ENCODE measurements around the gene ZFP36L2. TPM values are rescaled to one million over a fixed set of nuclear protein-coding genes. Genes with fewer than 3 reads are reported as not detected.

Gene ZFP36L2
- total RNA-seq, 4 donors from 2014 or later, result 50.9 to 83.2 (median 73.4) TPM

DNA sequence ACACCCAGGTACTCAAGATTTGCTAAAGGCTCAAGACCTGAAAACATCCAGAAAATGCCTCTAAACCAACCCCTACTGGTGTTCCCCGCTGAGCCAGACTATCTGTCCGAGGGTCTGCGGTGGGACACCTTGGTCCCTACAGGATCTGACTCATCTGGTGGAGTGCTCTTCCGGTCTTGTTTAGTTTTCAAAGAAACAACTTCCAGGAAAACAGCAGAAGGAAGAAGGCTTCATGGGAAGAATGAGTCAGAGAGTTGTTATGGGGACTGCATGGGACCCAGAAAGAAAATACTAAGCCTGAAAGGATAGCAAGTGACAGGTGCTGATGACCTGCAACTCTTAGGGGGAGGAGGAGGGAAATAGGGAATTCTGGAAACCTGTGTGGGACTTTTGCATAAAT lies 41.3 kb downstream of the ZFP36L2 start:
- H3K27ac ChIP-seq, result no peak overlapping the region
- no peak for TF ChIP-seq EP300 (IDR thresholded peaks at IDR 0.05)
- TF ChIP-seq, protein P1, sequence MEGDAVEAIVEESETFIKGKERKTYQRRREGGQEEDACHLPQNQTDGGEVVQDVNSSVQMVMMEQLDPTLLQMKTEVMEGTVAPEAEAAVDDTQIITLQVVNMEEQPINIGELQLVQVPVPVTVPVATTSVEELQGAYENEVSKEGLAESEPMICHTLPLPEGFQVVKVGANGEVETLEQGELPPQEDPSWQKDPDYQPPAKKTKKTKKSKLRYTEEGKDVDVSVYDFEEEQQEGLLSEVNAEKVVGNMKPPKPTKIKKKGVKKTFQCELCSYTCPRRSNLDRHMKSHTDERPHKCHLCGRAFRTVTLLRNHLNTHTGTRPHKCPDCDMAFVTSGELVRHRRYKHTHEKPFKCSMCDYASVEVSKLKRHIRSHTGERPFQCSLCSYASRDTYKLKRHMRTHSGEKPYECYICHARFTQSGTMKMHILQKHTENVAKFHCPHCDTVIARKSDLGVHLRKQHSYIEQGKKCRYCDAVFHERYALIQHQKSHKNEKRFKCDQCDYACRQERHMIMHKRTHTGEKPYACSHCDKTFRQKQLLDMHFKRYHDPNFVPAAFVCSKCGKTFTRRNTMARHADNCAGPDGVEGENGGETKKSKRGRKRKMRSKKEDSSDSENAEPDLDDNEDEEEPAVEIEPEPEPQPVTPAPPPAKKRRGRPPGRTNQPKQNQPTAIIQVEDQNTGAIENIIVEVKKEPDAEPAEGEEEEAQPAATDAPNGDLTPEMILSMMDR (IDR thresholded peaks at IDR 0.05), result no peak
- TF ChIP-seq POLR2AphosphoS5 (IDR thresholded peaks at IDR 0.05), result no peak
- no peak for TF ChIP-seq POLR2A (IDR thresholded peaks at IDR 0.05)
- H3K9me3 ChIP-seq, result no peaks in the 10 kb centered on the region
- 55 to 73% methylated on average over 3 of the region's 4 CpGs for WGBS, 2 donors (ENCODE audit: low coverage in 1 of 2)
- H3K36me3 ChIP-seq, result no peaks in the 10 kb centered on the region
- no peaks in the 10 kb centered on the region for H3K27me3 ChIP-seq
- H3K4me1 ChIP-seq, result peaks cover 0 to 11% (median 0%) of the 10 kb centered on the region in 3 donors
- no peak for ATAC-seq
- no peak overlapping the region for H3K4me3 ChIP-seq

DNA sequence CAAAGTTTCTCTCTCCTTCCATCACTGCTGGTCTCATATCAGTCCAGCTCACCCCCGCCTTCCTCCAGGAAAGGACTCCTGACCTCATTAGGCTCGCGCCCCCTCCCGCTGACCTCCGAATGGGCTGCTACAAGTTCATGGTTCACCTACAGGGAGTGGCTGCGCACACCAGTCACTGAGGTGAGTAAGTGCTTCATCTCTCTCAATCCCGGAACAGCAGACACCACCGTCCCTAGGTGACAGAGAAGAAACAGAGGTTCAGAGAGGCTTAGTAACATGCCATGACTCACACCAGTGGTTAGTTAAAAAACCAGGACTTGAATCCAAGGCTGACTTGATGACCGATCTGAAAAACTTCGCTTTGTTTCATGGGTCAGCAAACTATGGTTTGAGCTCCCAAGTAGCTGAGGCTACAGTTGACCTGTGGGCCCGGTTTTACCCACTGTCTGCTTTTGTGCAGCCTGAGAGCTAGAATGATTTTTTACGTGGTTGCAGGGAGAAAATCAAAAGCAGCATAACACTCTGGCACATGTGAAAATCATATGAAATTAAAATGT lies 42.0 kb downstream of the ZFP36L2 start:
- TF ChIP-seq POLR2A (IDR thresholded peaks at IDR 0.05) (no peak), POLR2AphosphoS5 (IDR thresholded peaks at IDR 0.05) (no peak), EP300 (IDR thresholded peaks at IDR 0.05) (no peak)
- TF ChIP-seq, protein P1 (IDR thresholded peaks at IDR 0.05), result no peak
- ATAC-seq, result no peak

GRCh38 chr2:43183743-43184142 lies 42.7 kb downstream of the ZFP36L2 start:
- TF ChIP-seq, protein P1 (IDR thresholded peaks at IDR 0.05), result no peak
- no peak for ATAC-seq

More for the DNA sequence above, 42.0 kb downstream of the ZFP36L2 start:
- no peaks in the 10 kb centered on the region for H3K27me3 ChIP-seq
- H3K9me3 ChIP-seq, result no peaks in the 10 kb centered on the region
- no peak overlapping the region for H3K4me3 ChIP-seq
- no peaks in the 10 kb centered on the region for H3K36me3 ChIP-seq
- WGBS, 2 donors (ENCODE audit: low coverage in 1 of 2), result 85 to 96% methylated on average over 3 to 10 of the region's 12 CpGs
- peaks cover 0 to 18% (median 0%) of the 10 kb centered on the region in 3 donors for H3K4me1 ChIP-seq
- H3K27ac ChIP-seq, result no peak overlapping the region

DNA sequence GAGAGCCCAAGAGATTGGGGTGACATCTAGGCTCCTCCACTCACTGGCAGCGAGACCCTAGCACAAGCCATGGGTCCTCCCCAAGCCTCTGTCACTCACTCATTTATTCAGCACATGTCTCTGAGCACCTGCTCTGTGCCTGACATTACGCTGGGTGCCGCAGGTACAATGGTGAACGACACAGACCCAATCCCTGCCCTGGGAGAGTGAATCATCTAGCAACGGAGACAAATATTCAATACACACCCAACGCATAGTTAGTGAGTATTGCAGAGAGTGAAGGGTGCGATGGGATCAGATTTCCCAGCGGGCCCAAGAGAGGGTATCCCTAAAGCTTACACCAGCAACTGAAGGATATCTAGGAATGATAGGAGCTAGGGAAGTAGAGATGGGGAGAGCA lies 45.5 kb downstream of the ZFP36L2 start:
- H3K4me1 ChIP-seq, result peaks cover 0 to 24% (median 11%) of the 10 kb centered on the region in 3 donors
- no peaks in the 10 kb centered on the region for H3K27me3 ChIP-seq
- H3K9me3 ChIP-seq, result peaks cover 0 to 6% (median 0%) of the 10 kb centered on the region in 3 donors
- no peaks in the 10 kb centered on the region for H3K36me3 ChIP-seq
- no peak for ATAC-seq
- TF ChIP-seq POLR2AphosphoS5 (IDR thresholded peaks at IDR 0.05), result no peak
- no peak for TF ChIP-seq POLR2A (IDR thresholded peaks at IDR 0.05)
- TF ChIP-seq, protein P1 (IDR thresholded peaks at IDR 0.05), result no peak
- no peak for TF ChIP-seq EP300 (IDR thresholded peaks at IDR 0.05)
- H3K27ac ChIP-seq, result no peak overlapping the region
- 96 to 100% methylated on average over 1 to 6 of the region's 8 CpGs for WGBS, 2 donors (ENCODE audit: low coverage in 1 of 2)
- H3K4me3 ChIP-seq, result no peak overlapping the region

More at GRCh38 chr2:43183743-43184142, 42.7 kb downstream of the ZFP36L2 start:
- no peak overlapping the region for H3K27ac ChIP-seq
- WGBS, 2 donors (ENCODE audit: low coverage in 1 of 2), result 89% methylated on average over 2 of the region's 5 CpGs; no CpG with 5 or more reads in 1 of the 2 donors
- peaks cover 0 to 25% (median 5%) of the 10 kb centered on the region in 3 donors for H3K4me1 ChIP-seq
- H3K36me3 ChIP-seq, result no peaks in the 10 kb centered on the region
- no peaks in the 10 kb centered on the region for H3K9me3 ChIP-seq
- no peak overlapping the region for H3K4me3 ChIP-seq
- no peaks in the 10 kb centered on the region for H3K27me3 ChIP-seq

DNA sequence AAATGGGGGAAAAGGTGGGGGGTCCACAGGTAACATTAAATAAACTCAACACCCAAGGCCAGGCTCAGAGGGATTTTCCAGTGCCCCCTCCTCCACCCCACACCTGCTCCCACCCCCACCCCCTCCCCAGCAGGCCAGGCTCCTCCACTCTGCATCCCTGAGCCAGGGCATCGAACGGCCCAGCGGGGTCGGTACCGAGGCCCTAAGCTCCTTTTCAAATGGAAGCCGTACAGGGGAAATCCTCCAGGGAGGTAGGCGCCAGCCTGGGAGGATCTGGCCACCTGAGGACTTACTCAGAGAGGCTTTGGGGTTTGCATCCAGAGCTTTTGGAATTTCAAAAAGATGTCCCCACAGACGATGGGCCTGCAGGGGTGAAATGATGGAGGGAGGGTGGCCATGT lies 46.5 kb downstream of the ZFP36L2 start:
- TF ChIP-seq EP300 (IDR thresholded peaks at IDR 0.05) (no peak), POLR2AphosphoS5 (IDR thresholded peaks at IDR 0.05) (no peak), POLR2A (IDR thresholded peaks at IDR 0.05) (no peak)
- TF ChIP-seq, protein P1 (IDR thresholded peaks at IDR 0.05), result no peak
- peaks cover 0 to 16% (median 0%) of the 10 kb centered on the region in 3 donors for H3K9me3 ChIP-seq
- ATAC-seq, result no peak
- no peak overlapping the region for H3K4me3 ChIP-seq
- peaks cover 0 to 24% (median 11%) of the 10 kb centered on the region in 3 donors for H3K4me1 ChIP-seq
- H3K27me3 ChIP-seq, result no peaks in the 10 kb centered on the region
- WGBS, 2 donors (ENCODE audit: low coverage in 1 of 2), result no CpG with 5 or more reads among the region's 8 CpGs
- peak overlapping the region in 3 of 4 donors; percentile 2 to 79 (median 70) for H3K27ac ChIP-seq
- no peaks in the 10 kb centered on the region for H3K36me3 ChIP-seq

All from gastroesophageal sphincter (tissue), 4 donors.